Panc1 (cell line): Measurements from ENCODE around the gene SNX10. TPM values are rescaled to one million over a fixed set of nuclear protein-coding genes. Genes with fewer than 3 reads are reported as not detected.

ENCODE experiments used
- ATAC-seq: fragments of 200-7000 bp; cut with Tn5 transposase; 2 replicates; pipeline ENCODE4 v1.9.1; 2020; ENCODE audit warnings: mild to moderate bottlenecking, moderate library complexity
- BruUV-seq: library from RNA; stranded (reverse); fragments of 400-500 nt; replicated peaks from 2 replicates; lab custom pipeline; 2021; lab: Mats Ljungman, UMichigan
- CTCF ChIA-PET: fragments of 300-600 bp; sonication (Branson Sonifier 250); formaldehyde crosslinking; loops from one replicate; lab custom pipeline; 2022; ENCODE audit warnings: antibody characterized with exemption; lab: Charles Lee
- POLR2A ChIA-PET: fragments of 300-600 bp; sonication (Branson Sonifier 250); formaldehyde crosslinking; loops from one replicate; lab custom pipeline; 2022; ENCODE audit warnings: antibody characterized with exemption; lab: Charles Lee
- DNase-seq: peaks from one replicate; pipeline ENCODE4 v3.0.0-alpha.2; 2010; ENCODE audit warnings: low read depth, low spot score
- H3K27ac ChIP-seq: 2 replicates; pipeline ENCODE4 v1.5.1; 2011; ENCODE audit warnings: mild to moderate bottlenecking, low read length, inconsistent platforms
- H3K27me3 ChIP-seq: fragments of 200-500 bp; sonication (Bioruptor generic); 2 replicates; pipeline ENCODE4 v1.6.0; 2014; ENCODE audit warnings: low read length, inconsistent platforms; ENCODE audit not compliant: control insufficient read depth, insufficient read depth
- H3K36me3 ChIP-seq: fragments of 200-500 bp; sonication (Bioruptor generic); 2 replicates; pipeline ENCODE4 v1.5.1; 2014; ENCODE audit warnings: inconsistent platforms, mild to moderate bottlenecking, low read length, moderate library complexity; ENCODE audit not compliant: control insufficient read depth, insufficient read depth
- H3K4me1 ChIP-seq: 2 replicates; pipeline ENCODE4 v1.5.1; 2011; ENCODE audit warnings: inconsistent platforms, mild to moderate bottlenecking, low read length, moderate library complexity; ENCODE audit not compliant: control insufficient read depth, insufficient read depth
- H3K4me3 ChIP-seq, 2 experiments: 2 replicates each; pipeline ENCODE4 v1.5.1; 2011 to 2012; ENCODE audit warnings: low read depth in 2 of 2, low read length in 2 of 2, mild to moderate bottlenecking in 2 of 2, inconsistent platforms in 1 of 2, moderate library complexity in 1 of 2
- H3K9me3 ChIP-seq: fragments of 200-500 bp; sonication (Bioruptor generic); 2 replicates; pipeline ENCODE4 v1.5.1; 2014; ENCODE audit warnings: low read depth, mild to moderate bottlenecking, inconsistent platforms, low read length, moderate library complexity; ENCODE audit not compliant: control insufficient read depth, insufficient read depth
- CTCF ChIP-seq: fragments of 450-650 bp; IDR thresholded peaks from 2 replicates; pipeline ENCODE4 v1.5.1; 2017; ENCODE audit warnings: mild to moderate bottlenecking
- POLR2AphosphoS5 ChIP-seq: IDR thresholded peaks from 2 replicates; pipeline ENCODE4 v1.6.1; 2012; ENCODE audit warnings: mild to moderate bottlenecking, low read depth, low read length, moderate library complexity
- REST ChIP-seq, 2 experiments: IDR thresholded peaks; 2 replicates each; pipeline ENCODE4 v1.6.1; 2011 to 2012; ENCODE audit warnings: low read depth in 2 of 2, control low read depth in 1 of 2, low read length in 1 of 2, mild to moderate bottlenecking in 1 of 2, moderate library complexity in 1 of 2; ENCODE audit not compliant: insufficient read depth in 1 of 2
- SIN3A ChIP-seq: IDR thresholded peaks from 2 replicates; pipeline ENCODE4 v1.6.1; 2012; ENCODE audit warnings: low read depth, mild to moderate bottlenecking, low read length, moderate library complexity, borderline replicate concordance; ENCODE audit not compliant: insufficient read depth
- TCF7L2 ChIP-seq: IDR thresholded peaks from 2 replicates; pipeline ENCODE4 v1.6.1; 2011; ENCODE audit warnings: mild to moderate bottlenecking, low read depth, low read length, inconsistent platforms
- in situ Hi-C: cut with HindIII; loops from 2 replicates; pipeline ENCODE4 v1.10.0; 2016; ENCODE audit warnings: low sequenced_read_pairs, low pct_unique_long_range_greater_than_20kb
- intact Hi-C: fragments of 100-400 bp; cut with micrococcal nuclease; formaldehyde crosslinking; loops from one replicate; pipeline ENCODE4 v1.10.0; 2022; ENCODE audit not compliant: unreplicated experiment
- total RNA-seq: library from RNA; stranded (reverse); gene quantifications from one replicate; pipeline ENCODE4 v1.2.1, GENCODE V29; 2021; ENCODE audit not compliant: unreplicated experiment

The SNX10 gene
- total RNA-seq, 1 experiment from 2014 or later, result 21.8 TPM

- 0 out of 2 replicates have a peak, but pooled peaks cover 3% of the 10 kb centered on the region for H3K4me1 ChIP-seq
- ChIA-PET POLR2A (no interaction called here), CTCF (no interaction called here)
- no peaks in the 10 kb centered on the region for H3K27me3 ChIP-seq
- DNase-seq, result no peak
- in situ Hi-C loops (no loop called here), intact Hi-C loops (loop anchor here (5.0 kb wide), 1 partner anchor 388 kb away; no protein-coding TSS in a partner anchor)
- TF ChIP-seq TCF7L2, result no peak
- TF ChIP-seq POLR2AphosphoS5, result no peak
- no peak for TF ChIP-seq CTCF
- no peak for TF ChIP-seq SIN3A
- no peak for TF ChIP-seq REST (IDR thresholded peaks at IDR 0.05; ENCODE audit: insufficient read depth in 1 of 2, low read depth in 2 of 2, low read length in 1 of 2)
- no peaks in the 10 kb centered on the region for H3K36me3 ChIP-seq
- H3K27ac ChIP-seq, result no peak overlapping the region
- no peaks in the 10 kb centered on the region for H3K9me3 ChIP-seq
- no peak overlapping the region for H3K4me3 ChIP-seq
- no peak for ATAC-seq
- no TSS peak for BruUV-seq
These were observed 12.3 kb upstream of the SNX10 start for GRCh38 chr7:26279405-26279804.

- intact Hi-C loops (loop anchor here (10.0 kb wide), 1 partner anchor 95 kb away; no protein-coding TSS in a partner anchor), in situ Hi-C loops (no loop called here)
- no TSS peak for BruUV-seq
- Histone ChIP-seq H3K4me3 (no peak overlapping the region), H3K9me3 (no peaks in the 10 kb centered on the region), H3K36me3 (no peaks in the 10 kb centered on the region), H3K27ac (no peak overlapping the region), H3K27me3 (no peaks in the 10 kb centered on the region), H3K4me1 (0 out of 2 replicates have a peak, but pooled peaks cover 3% of the 10 kb centered on the region)
- DNase-seq (no peak), ATAC-seq (no peak)
- ChIA-PET POLR2A (no interaction called here), CTCF (no interaction called here)
- TF ChIP-seq POLR2AphosphoS5 (no peak), TCF7L2 (no peak), CTCF (no peak), SIN3A (no peak), REST (IDR thresholded peaks at IDR 0.05; ENCODE audit: insufficient read depth in 1 of 2, low read depth in 2 of 2, low read length in 1 of 2) (no peak)
These were observed 11.6 kb upstream of the SNX10 start for GRCh38 chr7:26280097-26280496.
